Measurements from ENCODE around the gene ACTG1.

GRCh38 chr17:81534157-81535006, 21.8 kb upstream of the ACTG1 start:
- TF ChIP-seq CTCF (IDR thresholded peaks at IDR 0.05), result no peak
- no peak for TF ChIP-seq POLR2A (IDR thresholded peaks at IDR 0.05)
